ENCODE measurements around the gene ZDHHC3.

DNA sequence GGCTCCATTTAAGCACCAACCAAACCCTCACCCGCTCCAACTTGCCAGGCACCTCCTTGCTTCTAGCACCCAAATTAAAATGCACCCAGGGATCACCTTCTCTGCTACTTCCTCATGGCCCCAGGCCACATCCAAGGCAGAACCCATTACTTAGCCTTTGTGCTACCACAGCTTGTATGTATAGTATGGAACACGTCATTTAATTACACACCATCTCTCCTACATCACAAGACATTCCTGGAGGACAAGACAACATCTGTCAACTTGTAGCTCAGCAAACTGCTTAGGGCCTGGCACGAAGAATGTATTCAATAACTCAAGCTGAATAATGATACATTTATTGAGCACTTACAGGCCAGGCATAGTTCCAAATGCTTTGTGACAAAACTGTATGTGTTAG lies 23.3 kb downstream of the ZDHHC3 start:
- TF ChIP-seq, protein P1, sequence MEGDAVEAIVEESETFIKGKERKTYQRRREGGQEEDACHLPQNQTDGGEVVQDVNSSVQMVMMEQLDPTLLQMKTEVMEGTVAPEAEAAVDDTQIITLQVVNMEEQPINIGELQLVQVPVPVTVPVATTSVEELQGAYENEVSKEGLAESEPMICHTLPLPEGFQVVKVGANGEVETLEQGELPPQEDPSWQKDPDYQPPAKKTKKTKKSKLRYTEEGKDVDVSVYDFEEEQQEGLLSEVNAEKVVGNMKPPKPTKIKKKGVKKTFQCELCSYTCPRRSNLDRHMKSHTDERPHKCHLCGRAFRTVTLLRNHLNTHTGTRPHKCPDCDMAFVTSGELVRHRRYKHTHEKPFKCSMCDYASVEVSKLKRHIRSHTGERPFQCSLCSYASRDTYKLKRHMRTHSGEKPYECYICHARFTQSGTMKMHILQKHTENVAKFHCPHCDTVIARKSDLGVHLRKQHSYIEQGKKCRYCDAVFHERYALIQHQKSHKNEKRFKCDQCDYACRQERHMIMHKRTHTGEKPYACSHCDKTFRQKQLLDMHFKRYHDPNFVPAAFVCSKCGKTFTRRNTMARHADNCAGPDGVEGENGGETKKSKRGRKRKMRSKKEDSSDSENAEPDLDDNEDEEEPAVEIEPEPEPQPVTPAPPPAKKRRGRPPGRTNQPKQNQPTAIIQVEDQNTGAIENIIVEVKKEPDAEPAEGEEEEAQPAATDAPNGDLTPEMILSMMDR (IDR thresholded peaks at IDR 0.05): no peak
- TF ChIP-seq CHD2 (IDR thresholded peaks at IDR 0.05; ENCODE audit: low read length, partially characterized antibody): no peak
